ENCODE data around the gene UBE2B.
"Not testable (repeated sequence)": the region's sequence is repeated elsewhere in the genome, so short reads cannot be mapped to it uniquely, and the experiment has no call there.

The UBE2B gene

GRCh38 chr5:134396274-134396673, 24.9 kb downstream of the UBE2B start:
- intact Hi-C loops (cut with DNase I), result no loop called here
- DNase-seq, result no peak

DNA sequence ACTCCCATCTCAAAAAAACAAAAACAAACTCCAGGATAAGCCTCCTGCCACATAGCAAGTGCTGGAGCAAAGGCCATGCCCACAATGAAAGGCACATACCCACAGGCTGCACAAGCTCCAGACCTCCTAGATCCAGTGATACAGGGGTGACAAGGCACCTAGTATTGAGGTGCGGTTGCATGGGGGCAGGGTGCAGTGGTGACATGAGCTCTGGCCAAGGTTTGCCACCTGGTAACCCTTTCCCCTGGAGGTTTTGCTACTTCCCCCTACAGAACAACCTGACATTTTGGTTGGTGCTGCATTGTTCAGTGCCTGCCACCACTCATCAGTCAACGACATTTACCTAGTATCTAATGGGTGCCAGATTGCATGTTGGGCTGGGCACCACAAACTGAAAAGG, 25.8 kb downstream of the UBE2B start:
- DNase-seq, result no peak
- intact Hi-C loops (cut with DNase I), result no loop called here

DNA sequence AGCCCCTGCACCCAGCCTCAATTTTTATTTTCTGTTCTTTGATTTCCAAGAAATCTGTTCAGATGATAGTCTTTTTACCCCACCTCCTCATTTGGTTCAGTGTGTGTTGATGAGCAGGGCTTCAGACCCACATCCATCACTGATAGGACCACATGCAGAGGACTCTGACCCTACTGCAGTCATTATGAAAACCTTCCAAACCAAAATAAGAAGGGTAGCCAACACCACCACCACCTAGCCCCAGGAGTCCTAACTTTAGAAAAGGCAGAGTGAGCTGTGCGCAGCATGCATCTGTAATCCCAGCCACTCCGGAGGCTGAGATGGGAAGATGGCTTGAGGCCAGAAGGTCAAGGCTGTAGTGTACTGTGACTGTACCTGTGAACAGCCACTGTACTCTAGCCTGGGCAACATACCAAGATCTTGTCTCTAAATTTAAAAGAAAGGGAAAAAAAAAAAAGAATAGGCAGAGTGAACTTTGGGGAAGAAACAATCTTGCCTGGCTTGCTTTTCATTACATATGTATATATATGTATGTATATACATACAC, 27.3 kb downstream of the UBE2B start:
- DNase-seq, result no peak
- intact Hi-C loops (cut with DNase I), result no loop called here

- DNase-seq, result no peak
- intact Hi-C loops (cut with DNase I), result no loop called here
Measured at GRCh38 chr5:134403951-134404350, 32.6 kb downstream of the UBE2B start.

GRCh38 chr5:134406390-134406789, 35.0 kb downstream of the UBE2B start:
- DNase-seq, result no peak
- intact Hi-C loops (cut with DNase I), result no loop called here

GRCh38 chr5:134409321-134409720, 38.0 kb downstream of the UBE2B start:
- intact Hi-C loops (cut with DNase I), result no loop called here

DNA sequence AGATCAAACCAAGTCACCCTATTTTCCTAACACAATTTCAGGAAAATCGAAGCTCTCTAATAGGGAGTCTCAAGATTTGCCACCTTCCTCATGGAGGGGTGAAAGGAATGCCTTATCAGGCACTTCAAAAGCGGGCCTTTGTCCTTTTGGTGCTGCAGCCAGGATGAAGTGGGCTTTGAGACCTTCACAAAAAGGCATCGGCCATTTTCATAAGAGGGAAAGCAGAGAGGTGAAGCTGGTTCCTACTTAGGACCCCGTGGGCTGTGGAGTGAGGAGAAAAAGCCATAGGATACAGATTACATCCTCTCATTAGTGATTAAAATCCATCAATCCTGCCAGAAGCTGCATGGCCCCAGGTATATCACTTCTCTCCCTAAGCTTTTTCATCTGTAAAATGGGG, 39.5 kb downstream of the UBE2B start:
- intact Hi-C loops (cut with DNase I), result loop anchor here (1.0 to 5.0 kb wide), 4 partner anchors 40 to 166 kb away; partner anchors contain the start of gene UBE2B
- no peak for DNase-seq

More at GRCh38 chr5:134409321-134409720, 38.0 kb downstream of the UBE2B start:
- DNase-seq, result no peak

DNA sequence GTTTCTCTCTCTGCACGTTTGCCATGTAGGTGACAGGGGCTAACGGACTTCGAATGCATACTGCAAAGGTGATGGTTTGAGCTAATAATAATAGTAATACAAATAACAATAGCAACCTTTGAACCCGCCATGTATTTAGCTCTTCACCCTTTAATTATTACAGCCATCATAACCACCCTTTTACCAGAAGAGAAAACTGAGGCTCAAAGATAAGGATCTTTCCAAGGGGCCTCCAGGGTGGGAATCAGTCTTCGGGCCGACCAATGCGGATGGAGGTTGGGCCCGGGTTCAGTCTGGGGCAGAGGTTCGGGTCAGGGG, 39.8 kb downstream of the UBE2B start:
- intact Hi-C loops (cut with DNase I), result loop anchor here (1.0 to 5.0 kb wide), 4 partner anchors 40 to 166 kb away; partner anchors contain the start of gene UBE2B
- DNase-seq, result no peak

DNA sequence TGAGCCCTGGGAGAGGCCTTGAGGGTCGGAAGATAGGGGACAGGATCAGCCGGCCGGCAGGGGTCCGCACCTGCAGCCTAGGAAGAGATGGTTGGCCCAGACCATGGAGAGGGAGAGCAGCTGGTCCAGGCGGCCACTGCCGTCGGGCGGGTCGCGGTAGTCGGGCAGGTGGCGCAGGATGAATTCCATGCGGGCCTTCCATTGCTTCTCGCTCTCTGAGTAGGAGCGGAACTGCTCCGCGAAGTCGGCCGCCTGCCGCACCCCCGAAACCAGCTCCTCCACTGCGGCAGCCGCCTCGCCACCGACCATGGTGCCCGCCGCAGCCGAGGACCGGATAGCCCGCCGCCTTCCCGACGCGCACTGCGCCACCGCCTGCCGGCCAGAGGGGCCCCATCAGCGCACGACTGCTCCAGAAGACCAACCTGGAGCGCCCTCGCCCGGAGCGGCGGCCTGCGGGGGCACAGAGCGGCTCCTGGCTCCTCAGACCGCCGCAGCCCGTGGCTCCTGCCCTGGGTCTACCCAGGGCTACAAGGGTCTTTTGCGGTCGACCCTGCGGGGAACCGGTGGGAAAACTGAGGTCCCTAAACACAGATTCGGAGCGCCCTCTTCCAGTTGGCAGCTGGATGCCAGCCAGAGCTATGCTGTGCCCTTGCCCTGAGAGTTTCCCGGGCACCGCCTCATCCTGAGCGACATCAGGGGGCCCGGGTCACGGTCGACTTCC, 40.3 kb downstream of the UBE2B start, which contains the start of gene CDKN2AIPNL:
CDKN2AIPNL (minus strand) TSS at position 336 of the 721 bp plus-strand sequence; CDS start at position 309, 27 bp downstream.
- DNase-seq, result peak; percentile 90 to 99 (median 96)
- intact Hi-C loops (cut with DNase I), result loop anchor here (1.0 to 5.0 kb wide), 4 partner anchors 40 to 166 kb away; partner anchors contain the start of gene UBE2B

GRCh38 chr5:134413046-134413445, 41.7 kb downstream of the UBE2B start:
- no peak for DNase-seq
- intact Hi-C loops (cut with DNase I), result loop anchor here (5.0 kb wide), 2 partner anchors 54 to 164 kb away; no protein-coding TSS in a partner anchor

DNA sequence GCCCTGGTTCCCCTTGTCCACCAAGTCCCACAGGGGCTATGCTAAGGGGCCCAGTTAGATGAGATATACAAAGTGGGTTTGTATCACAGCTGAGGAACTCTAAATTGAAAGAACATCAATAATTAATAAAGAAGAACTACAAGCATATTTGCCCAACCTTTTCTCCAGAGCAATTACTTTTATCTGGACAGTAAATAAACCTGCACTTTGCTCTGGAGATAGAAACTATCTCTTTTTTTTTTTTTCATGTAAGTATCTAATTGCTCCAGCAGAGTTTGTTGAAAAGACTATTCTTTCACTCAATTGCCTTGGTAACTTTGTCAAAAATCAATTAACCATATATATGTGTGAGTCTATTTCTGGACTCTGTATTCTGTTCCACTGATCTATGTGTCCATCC, 46.3 kb downstream of the UBE2B start:
- intact Hi-C loops (cut with DNase I), result no loop called here
- no peak for DNase-seq

- no peak for DNase-seq
- intact Hi-C loops (cut with DNase I), result no loop called here
Measured at GRCh38 chr5:134418958-134419357, 47.6 kb downstream of the UBE2B start.

GRCh38 chr5:134420343-134420742, 49.0 kb downstream of the UBE2B start:
- intact Hi-C loops (cut with DNase I), result no loop called here
- DNase-seq, result no peak

DNA sequence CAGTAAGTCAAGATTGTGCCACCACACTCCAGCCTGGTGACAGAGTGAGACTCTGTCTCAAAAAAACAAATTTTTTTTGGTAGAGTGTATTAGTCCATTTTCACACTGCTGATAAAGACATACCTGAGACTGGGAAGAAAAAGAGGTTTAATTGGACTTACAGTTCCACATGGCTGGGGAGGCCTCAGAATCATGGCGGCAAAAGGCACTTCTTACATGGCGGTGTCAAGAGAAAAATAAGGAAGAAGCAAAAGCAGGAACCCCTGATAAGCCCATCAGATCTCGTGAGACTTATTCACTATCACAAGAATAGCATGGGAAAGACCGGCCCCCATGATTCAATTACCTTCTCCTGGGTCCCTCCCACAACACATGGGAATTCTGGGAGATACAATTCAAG, 49.7 kb downstream of the UBE2B start:
- intact Hi-C loops (cut with DNase I); DNase-seq: not testable (repeated sequence)

DNA sequence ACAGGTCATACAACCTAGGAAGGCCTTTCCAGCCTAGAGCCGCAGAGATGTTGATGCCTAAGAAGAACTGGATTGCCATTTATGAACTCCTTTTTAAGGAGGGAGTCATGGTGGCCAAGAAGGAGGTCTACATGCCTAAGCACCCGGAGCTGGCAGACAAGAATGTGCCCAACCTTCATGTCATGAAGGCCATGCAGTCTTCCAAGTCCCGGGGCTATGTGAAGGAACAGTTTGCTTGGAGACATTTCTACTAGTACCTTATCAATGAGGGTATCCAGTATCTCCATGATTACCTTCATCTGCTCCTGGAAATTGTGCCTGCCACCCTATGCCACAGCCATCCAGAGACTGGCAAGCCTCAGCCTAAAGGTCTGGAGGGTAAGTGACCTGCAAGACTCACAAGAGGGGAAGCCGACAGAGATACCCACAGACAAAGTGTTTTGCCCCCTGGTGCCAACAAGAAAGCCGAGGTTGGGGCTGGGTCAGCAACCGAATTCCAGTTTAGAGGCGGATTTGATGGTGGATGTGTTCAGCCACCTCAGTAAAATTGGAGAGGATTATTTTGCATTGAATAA, 51.5 kb downstream of the UBE2B start:
- peak in 1 of 10 donors; percentile 31 for DNase-seq
- intact Hi-C loops (cut with DNase I), result no loop called here

- DNase-seq, result no peak
- intact Hi-C loops (cut with DNase I), result no loop called here
Measured at GRCh38 chr5:134423376-134423775, 52.0 kb downstream of the UBE2B start.

DNA sequence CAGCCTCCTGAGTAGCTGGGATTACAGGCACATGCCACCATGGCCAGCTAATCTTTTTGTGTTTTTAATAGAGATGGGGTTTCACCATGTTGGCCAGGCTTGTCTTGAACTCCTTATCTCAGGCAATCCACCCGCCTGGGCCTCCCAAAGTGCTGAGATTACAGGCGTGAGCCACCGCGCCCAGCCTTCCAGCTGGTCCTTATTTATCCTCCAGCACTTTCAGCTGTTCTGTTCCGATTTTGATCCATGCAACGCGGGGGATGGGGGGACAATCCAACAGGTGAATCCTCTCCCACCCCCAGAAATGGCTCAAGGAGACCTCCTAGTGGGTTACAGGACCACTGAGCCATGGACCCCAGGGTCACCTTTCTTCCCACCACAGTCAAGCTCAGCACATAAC, 55.0 kb downstream of the UBE2B start:
- intact Hi-C loops (cut with DNase I), result no loop called here
- peak in 2 of 10 donors; percentile 22 to 37 for DNase-seq

- intact Hi-C loops (cut with DNase I), result no loop called here
- peak in 2 of 10 donors; percentile 4 for DNase-seq
Measured at GRCh38 chr5:134427540-134428041, 56.2 kb downstream of the UBE2B start.

- intact Hi-C loops (cut with DNase I), result no loop called here
- peak in 2 of 10 donors; percentile 9 to 33 for DNase-seq
Measured at GRCh38 chr5:134430001-134430569, 58.7 kb downstream of the UBE2B start.

GRCh38 chr5:134432174-134432573, 60.8 kb downstream of the UBE2B start:
- no peak for DNase-seq
- intact Hi-C loops (cut with DNase I), result no loop called here

Data from posterior cingulate gyrus (tissue), 11 donors.